IgD-negative memory B cell (primary cell): ENCODE measurements around the gene PRKCA. TPM values are rescaled to one million over a fixed set of nuclear protein-coding genes. Genes with fewer than 3 reads are reported as not detected.

Source experiments
- H3K27ac Mint-ChIP-seq, 3 donors: one replicate each; pipeline ENCODE4 v1.8.0; 2020 to 2022; ENCODE audit warnings: mild to moderate bottlenecking in 3 of 3, mixed read lengths in 3 of 3, moderate library complexity in 1 of 3
- H3K27me3 Mint-ChIP-seq: one replicate; pipeline ENCODE4 v1.8.0; 2021; ENCODE audit warnings: mixed read lengths
- H3K36me3 Mint-ChIP-seq: one replicate; pipeline ENCODE4 v1.8.0; 2020; ENCODE audit warnings: mild to moderate bottlenecking, mixed read lengths
- H3K4me1 Mint-ChIP-seq, 3 donors: one replicate each; pipeline ENCODE4 v1.8.0; 2020 to 2022; ENCODE audit warnings: mixed read lengths in 3 of 3, mild to moderate bottlenecking in 1 of 3
- H3K4me3 Mint-ChIP-seq, 4 donors: one replicate each; pipeline ENCODE4 v1.8.0; 2020 to 2022; ENCODE audit warnings: mild to moderate bottlenecking in 4 of 4, mixed read lengths in 4 of 4, moderate library complexity in 3 of 4
- H3K9me3 Mint-ChIP-seq, 3 donors: one replicate each; pipeline ENCODE4 v1.8.0; 2020 to 2021; ENCODE audit warnings: mixed read lengths in 3 of 3, mild to moderate bottlenecking in 1 of 3
- polyA plus RNA-seq: library from polyadenylated mRNA; unstranded; fragments of 300-500 nt; fragmentation: Illumina TruSeq; gene quantifications from one replicate; pipeline ENCODE4 v1.2.3, GENCODE V29; 2021

Gene PRKCA
- polyA plus RNA-seq, 1 donor from 2014 or later: 0.14 TPM

- Mint-ChIP-seq H3K27me3 (peaks cover 2% of the 10 kb centered on the region), H3K27ac (no peak overlapping the region), H3K4me3 (no peak overlapping the region), H3K36me3 (peaks cover 4% of the 10 kb centered on the region), H3K9me3 (no peaks in the 10 kb centered on the region), H3K4me1 (no peaks in the 10 kb centered on the region)
Measured at GRCh38 chr17:66734186-66734943, 432.0 kb downstream of the PRKCA start.

GRCh38 chr17:66737524-66737923, 435.1 kb downstream of the PRKCA start:
- H3K4me1 Mint-ChIP-seq: no peaks in the 10 kb centered on the region
- no peak overlapping the region for H3K27ac Mint-ChIP-seq
- no peaks in the 10 kb centered on the region for H3K9me3 Mint-ChIP-seq
- no peaks in the 10 kb centered on the region for H3K27me3 Mint-ChIP-seq
- H3K4me3 Mint-ChIP-seq: no peak overlapping the region
- H3K36me3 Mint-ChIP-seq: peaks cover 6% of the 10 kb centered on the region

GRCh38 chr17:66738301-66738700, 435.9 kb downstream of the PRKCA start:
- peaks cover 6% of the 10 kb centered on the region for H3K36me3 Mint-ChIP-seq
- H3K27me3 Mint-ChIP-seq: no peaks in the 10 kb centered on the region
- H3K4me3 Mint-ChIP-seq: no peak overlapping the region
- H3K4me1 Mint-ChIP-seq: no peaks in the 10 kb centered on the region
- no peaks in the 10 kb centered on the region for H3K9me3 Mint-ChIP-seq
- H3K27ac Mint-ChIP-seq: no peak overlapping the region

GRCh38 chr17:66739553-66739952, 437.1 kb downstream of the PRKCA start:
- Mint-ChIP-seq H3K4me3 (no peak overlapping the region), H3K27ac (no peak overlapping the region), H3K27me3 (no peaks in the 10 kb centered on the region), H3K36me3 (peaks cover 3% of the 10 kb centered on the region), H3K9me3 (no peaks in the 10 kb centered on the region), H3K4me1 (no peaks in the 10 kb centered on the region)

GRCh38 chr17:66740226-66740625, 437.8 kb downstream of the PRKCA start:
- no peaks in the 10 kb centered on the region for H3K4me1 Mint-ChIP-seq
- H3K27me3 Mint-ChIP-seq: no peaks in the 10 kb centered on the region
- no peak overlapping the region for H3K27ac Mint-ChIP-seq
- H3K36me3 Mint-ChIP-seq: peaks cover 3% of the 10 kb centered on the region
- no peaks in the 10 kb centered on the region for H3K9me3 Mint-ChIP-seq
- H3K4me3 Mint-ChIP-seq: no peak overlapping the region

GRCh38 chr17:66743511-66743910, 441.1 kb downstream of the PRKCA start:
- H3K36me3 Mint-ChIP-seq: peaks cover 3% of the 10 kb centered on the region
- H3K4me3 Mint-ChIP-seq: no peak overlapping the region
- no peak overlapping the region for H3K27ac Mint-ChIP-seq
- H3K4me1 Mint-ChIP-seq: peaks cover 0 to 1% (median 0%) of the 10 kb centered on the region in 3 donors
- no peaks in the 10 kb centered on the region for H3K27me3 Mint-ChIP-seq
- no peaks in the 10 kb centered on the region for H3K9me3 Mint-ChIP-seq

GRCh38 chr17:66746736-66747135, 444.3 kb downstream of the PRKCA start:
- Mint-ChIP-seq H3K36me3 (no peaks in the 10 kb centered on the region), H3K27ac (no peak overlapping the region), H3K4me3 (no peak overlapping the region), H3K9me3 (no peaks in the 10 kb centered on the region), H3K4me1 (peaks cover 0 to 2% (median 0%) of the 10 kb centered on the region in 3 donors), H3K27me3 (no peaks in the 10 kb centered on the region)

GRCh38 chr17:66747578-66748275, 445.3 kb downstream of the PRKCA start:
- H3K36me3 Mint-ChIP-seq: no peaks in the 10 kb centered on the region

GRCh38 chr17:66748578-66748977, 446.2 kb downstream of the PRKCA start:
- no peak overlapping the region for H3K27ac Mint-ChIP-seq
- H3K4me3 Mint-ChIP-seq: no peak overlapping the region
- H3K9me3 Mint-ChIP-seq: no peaks in the 10 kb centered on the region
- no peaks in the 10 kb centered on the region for H3K36me3 Mint-ChIP-seq
- H3K4me1 Mint-ChIP-seq: peaks cover 0 to 2% (median 0%) of the 10 kb centered on the region in 3 donors
- H3K27me3 Mint-ChIP-seq: no peaks in the 10 kb centered on the region

More at GRCh38 chr17:66747578-66748275, 445.3 kb downstream of the PRKCA start:
- Mint-ChIP-seq H3K4me3 (no peak overlapping the region), H3K27me3 (no peaks in the 10 kb centered on the region), H3K4me1 (peaks cover 0 to 2% (median 0%) of the 10 kb centered on the region in 3 donors), H3K9me3 (no peaks in the 10 kb centered on the region), H3K27ac (no peak overlapping the region)

- H3K27ac Mint-ChIP-seq: no peak overlapping the region
Measured at GRCh38 chr17:66749217-66749832, 446.9 kb downstream of the PRKCA start.

GRCh38 chr17:66750116-66750515, 447.7 kb downstream of the PRKCA start:
- Mint-ChIP-seq H3K27ac (no peak overlapping the region), H3K4me1 (peaks cover 0 to 2% (median 0%) of the 10 kb centered on the region in 3 donors), H3K36me3 (no peaks in the 10 kb centered on the region), H3K27me3 (no peaks in the 10 kb centered on the region), H3K9me3 (no peaks in the 10 kb centered on the region), H3K4me3 (no peak overlapping the region)

More at GRCh38 chr17:66749217-66749832, 446.9 kb downstream of the PRKCA start:
- Mint-ChIP-seq H3K36me3 (no peaks in the 10 kb centered on the region), H3K9me3 (no peaks in the 10 kb centered on the region), H3K27me3 (no peaks in the 10 kb centered on the region), H3K4me3 (no peak overlapping the region), H3K4me1 (peaks cover 0 to 2% (median 0%) of the 10 kb centered on the region in 3 donors)

- Mint-ChIP-seq H3K36me3 (no peaks in the 10 kb centered on the region), H3K27ac (no peak overlapping the region), H3K9me3 (no peaks in the 10 kb centered on the region), H3K27me3 (no peaks in the 10 kb centered on the region), H3K4me1 (peaks cover 0 to 2% (median 0%) of the 10 kb centered on the region in 3 donors), H3K4me3 (no peak overlapping the region)
Measured at GRCh38 chr17:66750781-66751543, 448.5 kb downstream of the PRKCA start.

- H3K9me3 Mint-ChIP-seq: no peaks in the 10 kb centered on the region
- no peak overlapping the region for H3K27ac Mint-ChIP-seq
- no peaks in the 10 kb centered on the region for H3K36me3 Mint-ChIP-seq
- H3K27me3 Mint-ChIP-seq: no peaks in the 10 kb centered on the region
- no peak overlapping the region for H3K4me3 Mint-ChIP-seq
- peaks cover 0 to 2% (median 0%) of the 10 kb centered on the region in 3 donors for H3K4me1 Mint-ChIP-seq
Measured at GRCh38 chr17:66751771-66752170, 449.4 kb downstream of the PRKCA start.

- H3K4me1 Mint-ChIP-seq: peaks cover 0 to 2% (median 0%) of the 10 kb centered on the region in 3 donors
- no peaks in the 10 kb centered on the region for H3K9me3 Mint-ChIP-seq
- H3K27ac Mint-ChIP-seq: no peak overlapping the region
- no peaks in the 10 kb centered on the region for H3K27me3 Mint-ChIP-seq
- H3K36me3 Mint-ChIP-seq: no peaks in the 10 kb centered on the region
- H3K4me3 Mint-ChIP-seq: no peak overlapping the region
Measured at GRCh38 chr17:66752411-66752810, 450.0 kb downstream of the PRKCA start.
